Stimulated activated CD8-positive, alpha-beta memory T cell treated with anti-CD3 and anti-CD28 coated beads, Interleukin-12 subunit alpha, Interleukin-12 subunit beta, amount 100 ng/mL, for 24 hours (primary cell): ENCODE results near the gene CHGA.

Experiments
- DNase-seq: peaks from one replicate; pipeline ENCODE4 v3.0.0-alpha.2; 2020; ENCODE audit errors: extremely low read depth

CHGA gene

GRCh38 chr14:92905667-92906066, 17.3 kb upstream of the CHGA start:
- DNase-seq: no peak

DNA sequence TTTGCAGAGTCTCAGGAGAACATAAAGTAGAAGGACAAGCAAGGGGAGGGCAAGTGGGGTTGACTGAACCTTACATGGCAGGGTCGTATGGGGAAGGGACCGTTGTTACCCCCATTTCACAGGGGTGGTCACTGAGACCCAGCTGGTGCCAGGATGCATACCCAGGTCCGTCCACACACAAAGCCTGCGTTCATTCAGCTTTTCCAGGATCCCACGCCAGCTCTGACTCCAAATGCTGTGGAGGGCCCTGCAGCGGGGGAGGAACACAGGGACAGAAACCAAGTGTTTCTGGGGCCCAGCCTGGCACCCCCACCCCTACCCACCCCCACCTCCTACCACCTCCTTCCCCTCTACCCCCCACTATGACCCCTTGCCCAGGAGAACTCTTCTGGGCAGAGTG, 16.5 kb upstream of the CHGA start:
- no peak for DNase-seq

DNA sequence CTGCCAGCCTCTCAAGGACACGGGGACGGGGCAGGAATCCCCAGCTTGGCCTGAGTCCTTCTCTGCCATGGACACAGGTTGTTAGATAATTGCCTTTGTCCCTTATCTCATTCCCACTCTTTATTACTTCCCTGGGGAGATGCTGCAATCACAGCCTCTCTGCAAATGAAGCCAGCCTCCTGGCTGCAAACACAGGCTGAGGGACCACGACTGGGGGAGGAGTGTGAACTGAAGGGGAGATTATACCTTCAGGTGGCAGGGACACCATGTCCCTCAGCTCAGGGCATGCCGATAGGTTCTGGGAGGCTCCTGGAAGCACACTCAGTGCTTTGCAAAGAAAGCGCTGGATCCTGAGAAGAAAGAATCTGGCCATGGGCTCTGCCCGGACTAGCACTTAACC, 16.1 kb upstream of the CHGA start:
- no peak for DNase-seq

GRCh38 chr14:92907316-92907911, 15.5 kb upstream of the CHGA start:
- no peak for DNase-seq

DNA sequence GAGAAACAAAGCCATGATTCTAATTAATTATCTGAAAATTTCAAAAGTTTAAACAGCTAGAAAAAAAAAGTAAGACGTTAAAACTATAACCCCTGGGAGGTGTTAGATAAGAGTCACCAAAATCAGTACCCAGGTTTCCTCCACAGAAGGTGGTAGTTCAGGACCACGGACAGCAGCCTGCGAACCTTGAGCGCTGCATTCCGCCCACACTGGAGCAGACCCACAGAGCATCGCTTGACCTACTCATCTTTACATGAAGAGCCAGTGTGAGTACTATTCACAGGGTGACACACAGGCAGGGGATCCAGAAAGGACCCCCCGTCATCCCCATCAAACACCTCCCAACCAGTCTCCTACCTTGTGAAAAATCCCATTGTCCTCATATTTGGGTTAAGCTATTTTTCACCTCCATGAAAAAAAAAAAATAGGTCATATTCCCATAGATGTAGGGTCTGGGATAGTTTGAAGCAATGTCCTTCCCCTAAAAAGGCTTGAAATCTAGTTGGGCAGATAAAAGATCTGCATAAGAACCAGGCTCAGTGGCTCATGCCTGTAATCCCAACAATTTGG, 8.8 kb upstream of the CHGA start:
- DNase-seq: no peak

DNA sequence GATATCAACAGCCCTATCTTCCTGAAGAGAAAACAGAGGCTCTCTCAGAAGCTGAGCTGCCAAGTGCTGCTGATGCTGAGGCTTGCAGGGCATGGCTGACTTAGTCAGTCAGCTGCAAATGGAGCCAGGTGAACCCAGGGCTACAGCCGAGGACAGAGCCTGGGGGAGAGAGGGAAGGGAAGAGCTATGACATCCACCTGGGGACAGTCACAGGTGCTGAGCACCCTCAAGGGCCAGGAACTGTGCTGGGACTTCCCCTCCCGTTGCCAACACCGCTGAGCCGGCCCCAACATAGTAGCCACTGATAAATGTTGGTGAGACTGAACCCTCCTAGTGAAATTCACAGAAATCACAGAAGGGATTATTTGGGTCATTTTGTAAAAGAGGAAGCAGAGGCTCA, 6.7 kb upstream of the CHGA start:
- no peak for DNase-seq

DNA sequence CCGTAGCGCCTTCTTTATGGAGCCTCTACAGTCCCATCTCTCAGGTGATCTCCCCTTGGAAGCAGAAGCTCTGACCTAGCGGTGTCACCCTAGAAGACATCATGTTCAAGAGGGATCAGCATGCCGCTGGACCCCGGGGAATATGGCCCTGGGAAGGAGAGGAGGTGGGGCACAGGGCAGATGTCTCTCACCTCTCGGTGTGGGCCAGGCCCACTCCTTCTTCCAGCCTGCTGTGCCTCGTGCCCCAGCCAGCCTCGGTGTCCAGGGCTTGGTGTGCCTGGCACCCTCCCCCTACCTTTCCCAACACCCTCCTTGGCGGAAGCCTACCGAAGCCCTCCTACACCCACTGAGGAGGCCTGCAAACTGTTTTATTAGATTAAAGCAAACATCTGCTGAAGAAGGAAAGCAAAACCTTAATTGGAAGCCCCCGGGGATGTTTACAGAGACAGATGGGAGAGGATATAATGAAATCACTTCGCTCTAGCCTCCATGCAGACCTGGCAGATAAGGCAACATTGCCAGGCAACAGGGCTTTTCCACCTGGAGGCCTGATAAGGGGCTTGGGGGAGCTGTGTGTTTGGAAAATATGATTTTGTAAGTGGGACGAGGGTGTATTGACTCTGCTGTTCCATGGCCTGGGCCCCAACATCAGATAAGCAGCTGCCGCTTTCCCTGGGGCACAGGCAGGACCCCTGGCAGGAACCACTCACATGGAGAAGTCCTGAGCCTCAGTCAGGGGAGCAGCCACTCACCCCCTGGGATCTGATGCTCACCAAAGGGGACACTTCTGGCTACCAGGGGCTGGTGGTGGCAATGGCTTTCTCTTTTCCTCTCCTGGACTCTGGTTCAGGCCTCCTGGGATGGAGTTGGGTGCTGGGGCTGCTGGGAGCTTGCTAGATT, 5.7 kb upstream of the CHGA start:
- DNase-seq: no peak

DNA sequence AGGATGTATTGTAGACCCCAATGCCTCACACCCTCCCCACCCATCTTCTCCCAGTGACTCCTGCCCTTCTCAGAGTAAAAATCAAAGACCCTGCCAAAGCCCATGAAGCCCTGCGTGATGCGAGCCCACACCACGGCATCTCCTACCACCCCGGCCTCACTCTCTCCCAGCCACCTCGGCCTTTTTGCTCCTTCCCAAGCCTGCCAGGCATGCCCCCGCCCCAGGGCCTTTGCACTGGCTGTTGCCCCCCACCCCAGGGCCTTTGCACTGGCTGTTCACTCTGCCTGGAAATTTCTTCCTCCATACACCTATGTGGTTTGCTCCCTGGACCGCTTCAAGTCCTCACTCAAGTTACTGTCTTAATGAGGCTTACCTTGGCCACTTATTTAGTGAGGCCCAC, 5.0 kb upstream of the CHGA start:
- no peak for DNase-seq

- DNase-seq: no peak
These were observed 2.9 kb upstream of the CHGA start for GRCh38 chr14:92920001-92920400.

- DNase-seq: no peak
These were observed 705 bp upstream of the CHGA start for GRCh38 chr14:92922155-92922735.

DNA sequence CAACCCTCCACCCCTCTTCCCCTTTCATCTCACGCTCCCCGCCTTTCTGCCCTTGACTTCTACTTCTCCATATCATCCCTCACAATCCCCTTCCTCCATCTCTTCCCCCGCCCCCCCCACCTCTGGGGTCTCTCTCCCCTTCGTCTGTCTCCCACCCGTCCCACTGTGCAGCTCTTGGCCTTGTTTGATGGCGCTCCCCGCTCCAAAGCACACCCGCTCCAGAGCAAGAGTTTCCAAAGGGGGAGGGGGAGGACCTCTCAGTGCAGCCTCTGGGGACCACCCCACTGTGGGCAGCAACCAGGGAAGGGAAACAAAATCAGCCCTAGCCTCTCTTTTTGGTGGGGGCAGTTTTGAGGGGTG, 774 bp downstream of the CHGA start:
- no peak for DNase-seq

GRCh38 chr14:92924247-92924646, 1.3 kb downstream of the CHGA start:
- DNase-seq: no peak

DNA sequence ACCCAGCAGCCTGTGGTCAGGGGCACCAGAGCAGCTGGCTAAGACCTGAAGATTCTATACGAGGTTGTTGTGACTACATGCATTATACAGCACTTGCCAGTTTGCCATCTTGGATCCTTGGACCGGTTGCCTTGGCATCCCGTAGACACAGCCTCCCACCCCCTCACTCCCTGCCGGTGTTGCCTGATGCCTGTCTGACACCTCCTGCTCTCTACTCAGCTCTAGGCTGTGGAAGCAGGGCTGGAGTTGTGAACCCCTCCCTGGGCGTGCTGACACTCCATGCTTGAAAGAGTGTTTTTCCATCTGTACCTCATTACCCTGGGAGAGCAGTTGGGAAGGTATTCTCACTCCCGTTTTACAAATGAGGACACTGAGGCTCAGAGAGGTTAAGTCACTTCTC, 2.5 kb downstream of the CHGA start:
- no peak for DNase-seq

DNA sequence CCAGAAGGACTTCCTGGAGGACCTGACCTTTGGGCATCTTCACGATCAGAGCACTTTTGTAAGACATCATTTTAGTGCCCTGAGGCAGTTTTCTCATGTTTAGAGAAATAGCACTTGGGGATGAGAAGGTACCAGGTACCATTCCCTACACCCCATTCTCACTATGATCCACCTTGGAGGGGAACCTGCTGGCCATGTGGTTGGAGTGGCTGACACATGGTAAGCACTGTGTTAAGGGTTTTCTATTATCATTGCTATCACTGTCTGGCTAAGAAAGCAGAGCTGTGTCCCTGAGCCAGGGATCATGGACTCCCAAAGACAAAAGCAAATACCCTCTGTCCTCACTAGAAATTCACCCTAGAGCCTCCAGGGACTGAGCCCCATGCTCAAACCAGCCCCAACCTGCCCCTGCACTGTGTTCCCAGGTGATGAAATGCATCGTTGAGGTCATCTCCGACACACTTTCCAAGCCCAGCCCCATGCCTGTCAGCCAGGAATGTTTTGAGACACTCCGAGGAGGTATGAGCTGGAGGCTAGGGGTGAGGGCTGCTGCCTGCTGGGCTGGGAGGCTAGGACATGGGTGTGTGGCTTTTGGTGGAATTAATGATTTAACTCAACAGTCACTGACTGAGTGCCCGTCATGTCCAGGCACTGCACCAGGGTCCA, 3.4 kb downstream of the CHGA start:
- no peak for DNase-seq

DNA sequence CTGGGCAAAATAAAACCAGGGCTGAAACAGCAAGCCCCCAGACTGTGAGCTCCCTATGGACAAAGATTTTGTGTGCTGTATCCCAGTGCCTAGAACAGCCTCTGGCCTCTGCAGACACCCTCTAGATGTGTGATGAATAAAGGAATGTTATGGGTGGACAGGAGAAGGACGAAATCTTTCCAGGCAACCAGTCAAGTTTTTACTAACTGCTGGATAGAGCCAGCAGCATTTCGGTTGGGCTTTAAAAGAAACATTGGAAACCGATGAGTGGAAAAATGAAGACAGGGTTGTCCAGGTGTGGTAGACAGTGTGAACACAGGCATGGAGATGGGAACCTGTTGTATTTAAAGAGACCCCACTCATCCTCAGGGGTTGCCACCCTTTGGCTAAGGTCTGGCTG, 4.0 kb downstream of the CHGA start:
- no peak for DNase-seq

DNA sequence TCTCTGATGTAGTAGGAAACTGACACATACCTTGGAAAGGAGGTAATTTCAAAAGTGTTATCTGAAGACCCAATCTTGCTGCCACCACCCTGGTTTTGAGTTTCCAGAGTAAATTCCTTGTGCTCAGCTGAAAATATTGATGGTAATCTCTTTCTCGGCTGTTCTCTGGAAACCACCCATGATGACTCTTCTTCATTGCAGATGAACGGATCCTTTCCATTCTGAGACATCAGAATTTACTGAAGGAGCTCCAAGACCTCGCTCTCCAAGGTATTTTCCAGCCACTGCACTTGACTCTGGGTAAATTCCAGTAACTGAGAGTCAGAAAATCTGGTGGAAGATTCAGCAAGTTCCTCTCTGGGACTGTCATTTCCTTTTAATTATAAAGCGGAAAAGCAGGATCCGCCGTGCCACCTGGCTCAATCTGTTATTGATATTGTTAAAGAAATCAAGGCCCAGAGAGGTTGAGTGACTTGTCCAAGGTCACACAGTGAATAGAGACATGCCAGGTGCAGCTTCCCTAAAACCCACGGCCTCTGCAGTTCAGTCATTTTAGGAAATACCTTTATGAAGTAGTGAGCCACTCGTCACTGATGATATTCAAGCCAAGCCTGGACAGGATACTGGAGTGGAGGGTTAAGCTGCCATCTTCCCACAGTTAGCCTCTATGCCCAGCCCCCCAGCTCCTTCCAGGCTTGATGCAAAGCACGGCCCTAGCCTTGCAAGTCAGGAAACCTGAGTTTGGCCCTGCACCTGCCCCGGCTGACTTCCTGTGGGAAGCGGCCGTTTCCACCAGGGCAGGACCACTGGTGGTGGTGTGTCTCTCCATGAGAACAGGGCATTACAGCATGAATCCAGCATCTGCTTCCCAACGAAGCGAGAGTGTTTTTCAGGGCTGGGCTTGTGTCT, 4.7 kb downstream of the CHGA start:
- no peak for DNase-seq

DNA sequence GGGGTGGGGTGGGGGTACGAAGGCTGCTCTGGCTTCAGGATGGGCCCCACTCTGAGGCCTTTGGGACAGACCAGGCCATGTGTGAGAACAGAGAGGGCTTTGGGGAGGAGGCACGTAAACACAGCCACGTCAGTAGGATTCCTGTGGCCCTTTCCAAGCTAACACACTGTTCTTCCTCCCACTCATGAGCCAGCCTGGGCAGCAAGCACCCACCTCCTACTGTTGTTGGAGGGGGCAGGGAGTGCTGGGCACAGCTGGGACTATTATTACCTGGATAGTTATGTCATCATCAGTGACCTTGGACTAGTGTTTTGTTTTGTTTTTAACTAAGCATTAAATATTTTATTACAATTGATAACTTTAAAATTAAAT, 5.3 kb downstream of the CHGA start:
- DNase-seq: no peak

- DNase-seq: no peak
These were observed 6.2 kb downstream of the CHGA start for GRCh38 chr14:92928961-92929688.

DNA sequence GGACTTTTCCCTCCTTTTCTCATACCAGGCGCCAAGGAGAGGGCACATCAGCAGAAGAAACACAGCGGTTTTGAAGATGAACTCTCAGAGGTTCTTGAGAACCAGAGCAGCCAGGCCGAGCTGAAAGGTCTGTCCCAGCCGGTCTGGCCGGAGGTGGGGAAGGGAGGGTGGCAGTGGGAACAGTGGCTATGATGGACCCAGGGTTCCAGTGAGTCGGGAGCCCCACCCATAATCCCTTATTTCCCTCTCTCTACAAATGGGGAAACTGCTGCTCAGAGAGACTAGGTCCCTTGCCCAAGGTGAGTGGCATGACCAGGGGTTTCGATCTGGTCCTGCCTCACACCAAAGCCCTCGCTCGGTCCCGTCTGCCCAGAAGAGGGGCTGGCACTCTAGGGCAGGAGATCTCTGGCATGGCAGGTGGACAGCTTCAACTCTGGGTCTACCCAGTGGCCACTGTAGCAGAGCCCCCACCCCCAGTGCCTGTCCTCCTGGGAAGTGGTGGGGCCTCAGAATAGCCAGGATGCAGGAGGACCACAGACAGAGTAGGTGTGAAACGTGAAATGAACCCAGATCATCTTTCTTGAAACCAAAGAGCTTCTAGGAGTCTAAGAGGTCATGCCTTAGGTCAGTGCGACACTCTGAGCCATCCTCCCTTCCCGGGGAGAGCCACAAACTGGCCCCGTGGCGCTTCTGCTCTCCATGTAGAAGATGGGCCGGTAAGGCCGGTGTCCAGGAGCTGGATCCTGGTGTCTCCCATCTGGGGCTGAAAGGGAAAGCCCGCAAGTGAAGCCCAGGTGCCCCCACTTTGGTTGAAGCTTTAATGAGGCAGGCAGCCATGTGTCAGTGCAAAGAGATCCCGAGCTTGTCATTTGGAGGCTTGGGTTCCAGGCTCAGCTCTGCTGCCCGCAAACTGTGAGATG, 7.0 kb downstream of the CHGA start:
- DNase-seq: no peak
